Activated CD4-positive, CD25-positive, alpha-beta regulatory T cell treated with anti-CD3 and anti-CD28 coated beads, Interleukin-2, amount 50 U/mL, for 16 hours (primary cell): ENCODE results near the gene NUP50.

ENCODE experiments used
- DNase-seq: peaks from one replicate; pipeline ENCODE4 v3.0.0-alpha.2; 2020; ENCODE audit warnings: low read depth, low spot score

The NUP50 gene

DNA sequence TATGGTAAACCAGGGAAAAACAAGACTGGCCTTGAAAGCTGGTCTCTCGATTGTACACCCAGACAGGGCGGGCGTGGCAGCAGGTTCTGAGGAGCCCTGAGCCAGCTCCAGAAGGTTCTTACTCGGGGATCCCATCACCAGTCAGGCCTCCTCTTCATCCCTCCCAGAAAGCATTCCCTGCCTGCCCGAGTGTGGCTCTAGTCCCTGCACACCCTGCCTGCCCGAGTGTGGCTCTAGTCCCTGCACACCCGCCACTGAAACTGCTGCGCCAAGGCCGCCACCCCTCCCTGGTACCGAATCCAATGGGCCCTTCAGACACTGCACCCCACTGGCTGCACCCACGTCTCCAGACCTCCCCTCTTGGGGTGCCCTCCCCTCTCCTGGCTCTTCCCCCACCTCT lies 46.9 kb downstream of the NUP50 start:
- DNase-seq = no peak

DNA sequence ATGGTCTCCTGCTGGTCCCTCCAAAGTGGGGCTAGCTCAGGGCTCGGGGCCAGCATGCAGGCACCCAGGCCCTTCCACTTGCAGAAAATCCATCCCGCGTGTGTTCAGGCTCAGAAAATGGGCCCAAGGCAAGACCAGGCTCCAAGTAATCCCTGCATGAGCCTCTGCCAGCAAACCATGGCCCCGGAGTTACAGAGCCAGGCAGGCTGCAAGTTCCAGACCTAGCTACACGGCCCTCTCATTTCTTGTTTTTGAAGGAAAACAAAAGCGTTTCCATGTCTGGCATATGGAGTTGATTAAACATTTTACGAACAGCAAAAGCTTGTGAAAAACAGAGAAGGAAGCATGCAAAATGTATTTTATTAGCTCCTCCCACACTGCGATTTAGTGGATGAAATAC lies 47.3 kb downstream of the NUP50 start:
- no peak for DNase-seq

DNA sequence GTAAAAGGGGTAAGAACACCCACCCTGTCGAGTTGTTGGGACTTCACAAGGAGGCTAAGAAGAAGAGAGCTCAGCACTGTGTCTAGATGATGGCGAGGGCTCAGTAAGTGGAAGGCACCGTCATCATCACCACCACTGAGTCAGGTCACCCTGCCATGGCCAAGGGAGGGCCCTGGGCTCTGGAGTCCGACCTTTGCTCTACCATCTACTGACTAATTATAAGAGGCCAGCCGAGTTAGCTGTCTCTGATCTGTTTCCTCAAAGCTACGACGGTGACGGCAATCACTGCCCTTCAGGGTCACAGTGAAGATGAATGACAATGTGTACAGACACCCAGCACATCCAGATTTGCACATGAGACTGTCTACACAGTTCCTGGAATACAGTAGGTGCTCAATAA lies 47.7 kb downstream of the NUP50 start:
- DNase-seq = no peak

DNA sequence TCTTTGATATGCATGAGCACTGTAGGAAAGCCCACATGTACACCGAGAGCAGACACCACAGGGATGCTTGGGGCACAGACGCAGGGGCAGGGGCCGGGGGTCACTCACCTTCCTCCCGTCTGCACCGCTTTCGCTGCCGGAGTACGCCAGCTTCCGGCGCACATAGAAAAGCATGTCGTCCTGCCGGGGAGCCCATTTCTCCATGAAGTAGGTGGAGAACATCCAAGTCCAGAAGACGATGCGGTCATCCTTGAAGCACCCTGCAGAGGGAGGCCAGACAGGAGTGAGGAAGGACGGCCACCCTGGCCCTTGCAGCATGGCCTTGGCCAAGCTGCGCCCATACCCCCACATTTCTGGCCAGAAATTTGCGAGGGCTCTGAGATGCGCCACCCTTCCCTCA lies 48.1 kb downstream of the NUP50 start:
- DNase-seq = no peak

DNA sequence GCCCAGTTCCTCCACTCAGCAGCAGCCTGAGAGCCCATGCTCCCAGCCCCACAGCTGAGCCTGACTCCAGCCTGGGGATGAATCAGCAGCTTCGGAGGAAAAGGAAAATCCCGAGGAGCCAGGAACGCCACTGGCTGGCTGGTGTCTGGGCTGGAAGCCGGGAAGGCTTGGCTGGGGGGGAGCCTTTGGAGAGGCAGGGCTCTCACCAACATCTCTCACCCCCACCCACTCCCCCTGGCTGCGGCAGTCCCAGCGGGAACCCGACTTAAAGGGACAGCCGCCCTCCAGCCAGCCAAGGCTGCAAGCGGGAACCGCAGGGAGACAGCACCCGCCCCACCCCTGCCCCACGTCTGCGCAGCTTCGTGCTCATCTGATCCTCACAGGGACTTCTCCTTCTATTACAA lies 48.6 kb downstream of the NUP50 start:
- DNase-seq = no peak

DNA sequence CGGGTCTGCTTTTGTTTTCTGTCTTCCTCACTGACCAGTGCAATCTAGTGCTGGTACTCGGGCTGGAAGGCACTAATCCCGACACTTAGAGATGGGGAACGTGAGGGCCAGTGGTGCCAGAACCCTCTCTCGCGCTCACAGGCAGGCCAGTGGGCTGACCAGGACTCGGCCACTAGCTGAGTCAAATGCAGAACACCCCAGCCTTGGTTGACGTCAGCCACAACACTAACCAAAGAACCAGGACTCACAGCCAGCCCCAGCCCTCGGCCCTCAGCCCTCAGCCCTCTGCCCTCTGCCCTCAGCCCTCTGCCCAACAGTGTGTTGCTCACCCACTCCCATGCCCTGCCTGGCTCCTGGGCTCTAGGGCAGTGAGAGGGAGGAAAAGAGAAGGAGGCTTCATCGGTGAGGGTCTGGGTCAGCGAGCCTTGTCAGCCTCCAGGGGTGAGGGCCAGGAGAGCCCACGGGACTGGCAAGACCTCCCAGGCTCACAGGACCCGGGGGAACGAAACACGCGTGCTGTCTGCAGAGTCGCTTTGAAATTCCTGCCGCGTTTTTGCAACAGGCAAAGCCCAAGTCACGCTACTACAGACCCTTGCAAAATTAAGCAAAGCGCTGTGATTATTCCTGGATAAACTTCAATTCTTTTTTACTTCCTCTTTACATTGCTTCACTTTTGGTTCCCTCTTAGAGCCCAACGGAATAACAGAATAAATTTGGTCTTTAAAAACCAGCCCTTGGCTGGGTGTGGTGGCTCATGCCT lies 49.4 kb downstream of the NUP50 start:
- DNase-seq = no peak

DNA sequence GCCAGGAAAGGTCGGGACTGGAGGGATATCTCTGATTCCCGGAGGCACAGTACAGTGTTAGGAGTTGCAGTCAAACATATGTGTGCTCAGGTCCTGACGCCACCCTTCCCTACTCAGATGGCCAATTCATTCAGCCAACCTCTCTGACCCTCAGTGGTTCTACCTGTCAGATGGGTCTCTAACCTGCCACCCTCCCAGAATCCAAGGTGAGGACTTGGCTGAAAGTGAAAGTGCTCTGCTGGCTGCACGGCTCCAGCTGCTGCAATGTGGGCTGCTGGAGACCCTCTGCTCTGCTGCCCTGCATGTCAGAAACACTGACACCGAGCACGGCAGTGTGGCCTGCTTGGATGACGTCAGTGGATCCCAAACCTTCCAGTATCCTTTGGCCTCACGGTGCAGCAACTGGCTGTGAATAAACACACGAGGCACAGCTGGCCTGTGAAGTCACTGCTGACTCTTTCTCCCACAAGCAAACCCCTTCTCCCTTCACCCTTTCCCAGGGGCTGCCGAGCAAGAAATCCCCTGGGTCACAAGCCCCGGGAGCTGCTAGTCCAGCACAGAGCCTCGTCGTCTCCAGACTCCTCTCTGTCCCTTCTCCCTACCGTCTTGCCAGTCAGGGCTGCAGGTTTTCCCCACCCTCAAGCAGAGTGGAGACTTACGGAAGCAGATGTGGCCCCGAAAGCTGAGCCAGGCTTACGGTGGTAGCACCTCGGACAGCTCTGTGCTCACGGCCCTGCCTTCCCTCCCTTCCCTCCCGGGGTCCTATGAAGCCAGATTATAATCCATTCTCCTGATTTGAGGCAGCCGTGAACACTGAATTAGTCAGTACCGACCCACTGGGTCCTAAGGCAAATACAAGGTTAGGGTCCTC lies 52.6 kb downstream of the NUP50 start:
- DNase-seq = no peak

DNA sequence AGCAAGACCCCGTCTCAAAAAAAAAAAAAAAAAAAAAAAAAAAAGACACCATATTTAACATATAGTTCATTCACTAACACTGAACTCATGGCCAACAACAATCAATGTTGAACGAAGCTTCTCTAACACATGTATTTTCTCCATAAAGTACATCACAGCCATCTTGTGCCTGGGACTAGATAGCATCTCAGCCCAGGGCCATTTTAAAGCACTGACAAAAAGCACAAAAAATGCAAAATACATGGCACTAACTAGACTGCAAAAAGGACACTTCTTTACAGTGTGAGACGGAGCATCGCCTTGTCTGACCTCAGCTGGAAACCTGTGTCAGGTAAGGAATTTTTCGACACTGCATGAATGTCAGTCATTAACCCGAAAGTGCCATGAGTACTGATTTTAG lies 53.6 kb downstream of the NUP50 start:
- no peak for DNase-seq

DNA sequence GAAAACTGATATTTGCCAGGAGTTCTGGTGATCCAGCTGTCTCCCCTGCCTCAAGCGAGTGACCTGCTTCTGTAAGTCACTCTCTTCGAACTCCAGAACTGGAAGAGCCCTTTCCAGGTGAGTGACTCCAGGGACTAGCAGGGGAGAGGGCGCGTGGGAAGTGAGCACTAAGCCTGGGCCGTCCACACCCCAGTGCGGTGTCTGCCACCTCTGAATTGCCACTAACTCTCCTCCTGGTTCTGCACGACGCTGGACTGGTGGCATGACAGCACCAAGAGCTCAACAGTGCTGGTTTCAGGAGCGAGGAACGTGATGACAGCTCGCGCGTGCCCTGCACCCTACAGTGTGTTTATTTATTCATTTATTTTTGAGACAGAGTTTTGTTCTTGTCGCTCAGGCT lies 54.1 kb downstream of the NUP50 start:
- no peak for DNase-seq

DNA sequence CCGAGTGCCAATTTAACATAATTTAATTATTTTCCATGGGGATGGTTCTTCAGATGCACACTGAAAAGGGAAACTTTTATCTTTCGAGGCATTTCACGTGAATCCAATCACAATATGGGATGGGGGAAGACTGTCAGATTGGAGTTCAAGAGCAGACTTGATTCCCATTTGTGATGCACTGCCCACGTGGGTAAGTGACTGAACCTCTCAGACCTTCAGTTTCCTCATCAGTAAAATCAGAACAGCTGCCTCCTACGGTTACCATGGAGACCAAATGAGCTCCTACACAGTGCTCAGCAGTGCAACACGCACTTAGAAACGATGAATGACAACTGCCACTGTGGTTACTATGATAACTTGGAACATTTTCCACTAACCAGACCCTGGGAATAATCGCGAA lies 55.3 kb downstream of the NUP50 start:
- DNase-seq = no peak

DNA sequence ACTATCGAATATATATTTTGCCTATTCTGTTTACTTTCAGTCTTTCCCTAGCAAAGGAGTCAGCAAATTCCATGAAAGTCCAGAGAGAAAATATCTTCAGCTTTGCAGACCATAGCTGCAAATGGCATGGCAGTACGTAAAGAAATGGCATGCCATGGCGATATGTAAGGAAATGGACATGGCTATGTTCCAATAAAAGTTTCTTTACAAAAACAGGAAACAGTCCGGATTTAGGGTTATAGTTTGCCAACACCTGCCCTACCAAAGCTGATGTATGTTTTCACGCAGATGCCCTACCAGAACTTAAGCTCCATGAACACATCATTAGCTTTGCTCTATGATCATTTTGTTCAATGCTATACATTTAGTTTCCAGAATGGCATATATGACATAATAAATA lies 57.5 kb downstream of the NUP50 start:
- DNase-seq = no peak

DNA sequence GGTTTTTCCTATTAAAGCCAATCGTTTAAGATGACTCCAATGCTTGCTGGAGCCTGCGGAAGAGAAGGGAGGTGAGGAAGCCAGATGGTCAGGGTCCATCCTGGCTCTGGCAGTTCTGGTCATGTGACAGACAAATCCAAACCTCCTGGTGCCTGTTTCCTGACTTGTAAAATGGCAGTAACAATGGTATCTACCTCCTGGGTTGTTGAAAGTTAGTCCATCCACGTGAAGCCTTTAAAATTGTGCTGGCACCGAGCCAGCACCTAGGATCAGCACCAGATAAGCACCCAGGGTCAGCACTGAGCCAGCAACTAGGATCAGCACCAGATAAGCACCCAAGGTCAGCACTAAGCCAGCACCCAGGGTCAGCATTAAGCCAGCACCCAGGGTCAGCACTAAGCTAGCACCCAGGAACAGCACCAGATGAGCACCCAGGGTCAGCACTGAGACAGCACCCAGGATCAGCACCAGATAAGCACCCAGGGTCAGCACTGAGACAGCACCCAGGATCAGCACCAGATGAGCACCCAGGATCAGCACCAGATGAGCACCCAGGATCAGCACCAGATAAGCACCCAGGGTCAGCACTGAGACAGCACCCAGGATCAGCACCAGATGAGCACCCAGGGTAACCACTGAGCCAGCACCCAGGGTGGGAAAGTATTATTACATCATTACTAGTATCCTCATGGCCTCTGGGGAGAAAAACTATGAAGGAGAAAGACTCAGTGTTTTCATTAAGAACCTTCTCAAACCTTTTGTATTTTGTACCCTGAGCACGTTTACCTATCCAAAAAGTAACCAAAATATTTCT lies 59.8 kb downstream of the NUP50 start:
- DNase-seq = no peak

DNA sequence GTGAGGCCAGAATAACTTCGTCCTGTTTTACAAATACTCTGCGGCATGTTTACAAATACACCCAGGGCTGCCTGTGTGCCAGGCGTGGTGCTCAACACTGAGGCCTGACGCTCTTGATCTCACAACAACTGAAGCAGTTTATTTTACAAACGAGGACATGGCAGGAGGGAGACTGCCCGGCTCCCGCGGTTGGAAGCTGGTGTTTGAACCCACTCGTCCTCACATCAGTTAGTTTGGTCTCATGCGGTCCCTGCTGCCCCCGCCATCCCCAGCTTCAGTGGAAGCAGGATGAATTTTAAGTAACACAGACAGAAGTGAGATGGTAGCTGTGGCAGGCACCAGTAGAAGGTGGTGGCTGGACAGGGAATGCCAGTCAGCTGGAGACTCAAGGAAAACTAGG lies 60.6 kb downstream of the NUP50 start:
- no peak for DNase-seq

DNA sequence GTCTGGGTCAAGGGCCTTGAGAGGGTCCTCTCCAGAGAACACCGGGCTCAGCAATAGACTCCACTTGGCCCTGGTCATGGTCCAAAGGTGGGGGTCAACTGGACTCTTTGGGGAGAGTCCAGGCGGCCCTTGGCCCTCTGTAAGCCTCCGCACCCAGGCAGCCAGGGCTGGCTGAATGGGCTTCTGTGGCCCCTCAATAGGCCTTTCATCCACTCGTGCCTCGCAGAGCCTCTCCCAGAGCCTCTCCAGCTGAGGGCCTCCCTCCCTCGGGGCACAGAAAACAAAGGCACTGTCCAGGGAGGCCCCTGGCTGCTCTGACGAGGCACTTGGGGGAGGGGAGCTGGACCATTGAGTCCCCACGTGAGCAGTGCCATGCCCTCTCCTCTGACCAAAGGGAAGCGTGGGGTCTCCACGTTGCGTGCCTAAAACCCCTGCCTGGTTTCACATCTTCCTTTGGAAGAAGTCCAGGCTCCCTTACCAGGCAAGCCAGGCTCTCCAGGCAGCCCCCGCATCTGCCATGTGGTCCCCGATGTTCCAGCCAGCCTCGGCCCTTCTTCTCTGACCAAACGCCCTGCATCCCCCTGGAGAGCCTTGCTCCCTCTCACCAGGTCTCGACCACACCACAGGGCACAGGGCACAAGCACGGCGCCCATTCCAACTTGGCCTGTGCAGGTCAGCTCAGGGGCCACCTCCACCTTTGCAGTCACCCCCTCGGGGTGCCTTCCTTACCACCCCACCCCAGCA lies 61.4 kb downstream of the NUP50 start:
- no peak for DNase-seq

DNA sequence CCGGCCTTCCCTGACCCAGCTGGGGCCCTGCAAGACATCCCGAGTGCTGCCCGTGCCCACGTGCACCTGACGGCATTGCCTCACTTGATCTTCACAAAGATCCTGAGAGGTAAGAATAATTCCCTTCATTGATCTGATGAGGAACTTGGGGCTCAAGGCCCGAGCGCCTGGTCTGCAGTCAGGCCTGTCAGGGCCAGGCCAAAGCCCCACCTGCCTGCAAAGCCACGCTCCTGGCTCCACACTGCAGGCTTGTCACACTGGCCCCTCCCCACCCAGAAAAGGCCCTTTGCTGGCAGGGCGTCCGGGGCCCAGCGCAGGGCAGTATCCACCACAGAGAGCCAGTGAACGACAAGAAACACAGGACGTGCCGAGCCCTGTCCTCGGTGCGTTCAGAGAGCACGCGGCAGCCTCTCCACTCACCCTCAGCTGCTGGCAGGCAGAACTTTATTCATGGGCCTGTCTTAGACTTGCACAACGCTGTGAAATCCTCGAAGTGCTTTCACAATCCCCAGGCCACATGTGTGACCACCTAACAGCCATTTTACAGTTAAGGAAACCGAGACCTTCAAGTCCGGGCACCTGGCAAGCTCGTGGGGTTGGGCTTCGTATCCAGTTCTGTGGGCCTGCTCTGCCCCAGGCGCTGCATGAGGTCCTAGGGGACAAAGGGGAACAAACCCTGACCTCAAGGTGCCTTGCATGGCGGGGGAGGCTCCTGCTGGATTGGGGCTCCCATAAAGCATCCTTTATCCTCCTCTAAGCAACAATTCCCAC lies 62.2 kb downstream of the NUP50 start:
- no peak for DNase-seq

DNA sequence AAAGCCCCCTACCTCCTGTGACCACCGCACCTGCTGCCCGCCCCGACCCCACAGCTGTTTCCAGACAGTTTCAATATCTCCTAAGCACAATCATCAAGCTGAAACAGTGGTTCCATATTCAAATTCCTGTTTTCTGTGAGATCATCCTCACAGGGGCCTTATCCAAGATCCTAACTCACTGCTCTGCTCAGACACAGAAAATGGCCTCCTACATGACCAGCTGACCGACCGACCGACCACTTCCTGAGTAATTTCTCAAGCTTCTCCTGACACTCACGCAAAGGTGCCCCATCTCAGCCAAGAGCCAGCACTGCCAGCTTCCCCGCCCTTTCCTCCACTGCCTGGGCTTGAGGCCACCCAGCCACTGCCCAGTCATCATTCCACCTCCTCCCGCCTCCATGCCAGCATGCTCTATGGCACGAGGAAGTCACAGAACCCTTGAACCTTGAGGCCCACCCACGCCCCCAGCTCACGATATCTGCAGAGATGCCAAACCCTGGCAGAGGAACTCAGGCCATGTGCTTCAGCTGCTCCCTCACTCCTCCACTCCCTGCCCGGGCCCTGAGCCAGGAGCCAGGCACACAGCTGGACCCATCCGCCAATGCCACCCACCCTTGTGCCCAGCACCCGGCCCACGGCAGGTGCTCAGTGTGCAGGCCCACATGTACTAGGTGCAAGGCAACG lies 62.9 kb downstream of the NUP50 start:
- no peak for DNase-seq

DNA sequence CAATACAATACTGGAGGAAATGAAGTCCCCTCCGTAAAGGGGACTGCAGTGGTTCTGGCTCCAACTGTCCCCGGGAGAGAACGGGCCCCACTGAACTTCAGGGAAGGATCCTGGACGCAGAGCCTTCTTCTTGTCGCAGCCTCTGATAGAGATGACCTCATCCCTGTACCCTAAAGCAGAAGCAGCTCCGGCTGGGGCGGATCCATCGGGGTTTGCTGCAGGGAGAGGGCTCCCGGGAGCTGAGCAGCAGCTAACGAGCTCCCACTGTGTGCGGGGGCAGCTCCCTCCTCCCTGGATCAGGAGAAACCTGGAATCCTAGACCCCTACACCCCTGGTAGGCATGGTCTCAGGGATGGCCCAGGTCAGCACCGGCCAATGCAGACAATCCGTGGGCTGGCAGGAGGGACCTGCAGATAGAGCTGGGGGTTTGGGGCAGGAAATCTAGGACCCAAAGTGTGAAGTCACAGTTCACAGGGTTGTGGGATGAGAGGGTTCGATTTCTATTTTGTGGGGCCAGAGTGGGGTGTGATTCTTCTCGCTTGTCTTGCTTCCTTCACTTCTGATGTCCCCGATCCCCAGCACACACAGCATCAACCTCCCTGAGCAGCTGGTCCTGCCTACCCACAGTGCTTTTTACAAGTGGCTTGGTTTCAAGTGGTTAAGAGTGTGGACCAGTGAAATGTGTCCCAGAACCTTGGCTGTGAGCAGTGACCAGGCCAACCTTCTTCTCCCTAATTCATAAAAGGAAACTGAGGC lies 64.1 kb downstream of the NUP50 start:
- no peak for DNase-seq

DNA sequence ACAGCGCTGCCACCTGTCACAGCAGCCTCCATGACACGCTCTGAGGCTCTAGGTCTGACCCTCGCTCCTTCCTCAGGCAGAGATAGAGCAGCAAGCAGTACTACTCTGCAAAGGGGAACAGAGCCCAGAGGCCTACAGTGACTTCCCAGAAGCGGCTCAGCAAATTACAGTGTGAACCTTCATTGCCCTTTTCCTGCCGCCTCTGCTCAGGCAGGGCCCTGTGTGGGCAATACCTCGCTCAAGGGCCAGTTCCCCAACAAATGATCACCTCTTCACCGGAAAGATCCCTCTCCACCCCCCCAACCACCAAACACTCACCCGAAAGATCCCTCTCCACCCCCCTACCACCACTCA lies 64.7 kb downstream of the NUP50 start:
- no peak for DNase-seq

DNA sequence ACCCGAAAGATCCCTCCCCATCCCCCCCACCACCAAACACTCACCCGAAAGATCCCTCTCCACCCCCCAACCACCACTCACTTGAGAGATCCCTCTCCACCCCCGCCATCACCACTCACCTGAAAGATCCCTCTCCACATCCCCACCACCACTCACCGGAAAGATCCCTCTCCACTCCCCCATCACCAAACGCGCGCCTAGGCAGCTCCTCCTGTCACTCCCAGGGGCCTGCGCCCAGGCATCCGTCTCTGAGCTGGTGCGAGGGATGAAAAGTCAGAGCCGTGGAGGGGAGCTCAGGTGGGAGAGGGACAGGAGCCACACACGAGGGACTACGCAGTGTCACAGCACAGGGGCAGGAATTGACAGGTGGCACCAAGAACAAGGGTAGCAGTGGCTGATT lies 65.5 kb downstream of the NUP50 start:
- DNase-seq = no peak
